Panc1 (cell line): ENCODE measurements around the gene MT1HL1. TPM values are rescaled to one million over a fixed set of nuclear protein-coding genes. Genes with fewer than 3 reads are reported as not detected.

ENCODE experiments used
- ATAC-seq: fragments of 200-7000 bp; cut with Tn5 transposase; 2 replicates; pipeline ENCODE4 v1.9.1; 2020; ENCODE audit warnings: mild to moderate bottlenecking, moderate library complexity
- BruUV-seq: library from RNA; stranded (reverse); fragments of 400-500 nt; replicated peaks from 2 replicates; lab custom pipeline; 2021; lab: Mats Ljungman, UMichigan
- CTCF ChIA-PET: fragments of 300-600 bp; sonication (Branson Sonifier 250); formaldehyde crosslinking; loops from one replicate; lab custom pipeline; 2022; ENCODE audit warnings: antibody characterized with exemption; lab: Charles Lee
- POLR2A ChIA-PET: fragments of 300-600 bp; sonication (Branson Sonifier 250); formaldehyde crosslinking; loops from one replicate; lab custom pipeline; 2022; ENCODE audit warnings: antibody characterized with exemption; lab: Charles Lee
- DNase-seq: peaks from one replicate; pipeline ENCODE4 v3.0.0-alpha.2; 2010; ENCODE audit warnings: low read depth, low spot score
- H3K27ac ChIP-seq: 2 replicates; pipeline ENCODE4 v1.5.1; 2011; ENCODE audit warnings: mild to moderate bottlenecking, low read length, inconsistent platforms
- H3K27me3 ChIP-seq: fragments of 200-500 bp; sonication (Bioruptor generic); 2 replicates; pipeline ENCODE4 v1.6.0; 2014; ENCODE audit warnings: low read length, inconsistent platforms; ENCODE audit not compliant: control insufficient read depth, insufficient read depth
- H3K36me3 ChIP-seq: fragments of 200-500 bp; sonication (Bioruptor generic); 2 replicates; pipeline ENCODE4 v1.5.1; 2014; ENCODE audit warnings: inconsistent platforms, mild to moderate bottlenecking, low read length, moderate library complexity; ENCODE audit not compliant: control insufficient read depth, insufficient read depth
- H3K4me1 ChIP-seq: 2 replicates; pipeline ENCODE4 v1.5.1; 2011; ENCODE audit warnings: inconsistent platforms, mild to moderate bottlenecking, low read length, moderate library complexity; ENCODE audit not compliant: control insufficient read depth, insufficient read depth
- H3K4me3 ChIP-seq, 2 experiments: 2 replicates each; pipeline ENCODE4 v1.5.1; 2011 to 2012; ENCODE audit warnings: low read depth in 2 of 2, low read length in 2 of 2, mild to moderate bottlenecking in 2 of 2, inconsistent platforms in 1 of 2, moderate library complexity in 1 of 2
- H3K9me3 ChIP-seq: fragments of 200-500 bp; sonication (Bioruptor generic); 2 replicates; pipeline ENCODE4 v1.5.1; 2014; ENCODE audit warnings: low read depth, mild to moderate bottlenecking, inconsistent platforms, low read length, moderate library complexity; ENCODE audit not compliant: control insufficient read depth, insufficient read depth
- POLR2AphosphoS5 ChIP-seq: IDR thresholded peaks from 2 replicates; pipeline ENCODE4 v1.6.1; 2012; ENCODE audit warnings: mild to moderate bottlenecking, low read depth, low read length, moderate library complexity
- SIN3A ChIP-seq: IDR thresholded peaks from 2 replicates; pipeline ENCODE4 v1.6.1; 2012; ENCODE audit warnings: low read depth, mild to moderate bottlenecking, low read length, moderate library complexity, borderline replicate concordance; ENCODE audit not compliant: insufficient read depth
- TCF7L2 ChIP-seq: IDR thresholded peaks from 2 replicates; pipeline ENCODE4 v1.6.1; 2011; ENCODE audit warnings: mild to moderate bottlenecking, low read depth, low read length, inconsistent platforms
- in situ Hi-C: cut with HindIII; loops from 2 replicates; pipeline ENCODE4 v1.10.0; 2016; ENCODE audit warnings: low sequenced_read_pairs, low pct_unique_long_range_greater_than_20kb
- intact Hi-C: fragments of 100-400 bp; cut with micrococcal nuclease; formaldehyde crosslinking; loops from one replicate; pipeline ENCODE4 v1.10.0; 2022; ENCODE audit not compliant: unreplicated experiment
- total RNA-seq: library from RNA; stranded (reverse); gene quantifications from one replicate; pipeline ENCODE4 v1.2.1, GENCODE V29; 2021; ENCODE audit not compliant: unreplicated experiment
- TF ChIP-seq, protein P1 (sequence below), 2 experiments: IDR thresholded peaks; 2 replicates each; pipeline ENCODE4 v1.6.1; 2011 to 2012; ENCODE audit warnings: low read depth in 2 of 2, control low read depth in 1 of 2, low read length in 1 of 2, mild to moderate bottlenecking in 1 of 2, moderate library complexity in 1 of 2; ENCODE audit not compliant: insufficient read depth in 1 of 2
- TF ChIP-seq, protein P2 (sequence below): fragments of 450-650 bp; IDR thresholded peaks from 2 replicates; pipeline ENCODE4 v1.5.1; 2017; ENCODE audit warnings: mild to moderate bottlenecking

The MT1HL1 gene
- total RNA-seq, 1 experiment from 2014 or later = not detected

DNA sequence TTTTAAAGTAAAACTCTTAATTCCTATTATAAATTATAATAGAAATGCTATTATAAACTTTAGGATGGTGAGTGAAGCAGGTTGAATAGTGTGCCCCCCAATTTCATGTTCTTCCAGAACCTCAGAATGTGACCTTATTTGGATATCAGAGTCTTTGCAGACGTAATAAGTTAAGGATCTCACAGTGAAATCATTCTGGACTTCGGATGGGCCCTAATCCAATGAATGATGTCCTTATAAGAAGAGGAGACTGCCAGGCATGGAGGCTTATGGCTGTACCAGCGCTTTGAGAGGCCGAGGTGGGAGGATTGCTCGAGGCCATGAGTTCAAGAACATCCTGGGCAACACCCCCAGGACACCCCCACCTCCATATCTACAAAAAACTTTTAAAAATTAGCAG, 9.4 kb upstream of the MT1HL1 start:
- ATAC-seq (no peak), DNase-seq (no peak)
- in situ Hi-C loops (no loop called here), intact Hi-C loops (no loop called here)
- TF ChIP-seq, protein P1, sequence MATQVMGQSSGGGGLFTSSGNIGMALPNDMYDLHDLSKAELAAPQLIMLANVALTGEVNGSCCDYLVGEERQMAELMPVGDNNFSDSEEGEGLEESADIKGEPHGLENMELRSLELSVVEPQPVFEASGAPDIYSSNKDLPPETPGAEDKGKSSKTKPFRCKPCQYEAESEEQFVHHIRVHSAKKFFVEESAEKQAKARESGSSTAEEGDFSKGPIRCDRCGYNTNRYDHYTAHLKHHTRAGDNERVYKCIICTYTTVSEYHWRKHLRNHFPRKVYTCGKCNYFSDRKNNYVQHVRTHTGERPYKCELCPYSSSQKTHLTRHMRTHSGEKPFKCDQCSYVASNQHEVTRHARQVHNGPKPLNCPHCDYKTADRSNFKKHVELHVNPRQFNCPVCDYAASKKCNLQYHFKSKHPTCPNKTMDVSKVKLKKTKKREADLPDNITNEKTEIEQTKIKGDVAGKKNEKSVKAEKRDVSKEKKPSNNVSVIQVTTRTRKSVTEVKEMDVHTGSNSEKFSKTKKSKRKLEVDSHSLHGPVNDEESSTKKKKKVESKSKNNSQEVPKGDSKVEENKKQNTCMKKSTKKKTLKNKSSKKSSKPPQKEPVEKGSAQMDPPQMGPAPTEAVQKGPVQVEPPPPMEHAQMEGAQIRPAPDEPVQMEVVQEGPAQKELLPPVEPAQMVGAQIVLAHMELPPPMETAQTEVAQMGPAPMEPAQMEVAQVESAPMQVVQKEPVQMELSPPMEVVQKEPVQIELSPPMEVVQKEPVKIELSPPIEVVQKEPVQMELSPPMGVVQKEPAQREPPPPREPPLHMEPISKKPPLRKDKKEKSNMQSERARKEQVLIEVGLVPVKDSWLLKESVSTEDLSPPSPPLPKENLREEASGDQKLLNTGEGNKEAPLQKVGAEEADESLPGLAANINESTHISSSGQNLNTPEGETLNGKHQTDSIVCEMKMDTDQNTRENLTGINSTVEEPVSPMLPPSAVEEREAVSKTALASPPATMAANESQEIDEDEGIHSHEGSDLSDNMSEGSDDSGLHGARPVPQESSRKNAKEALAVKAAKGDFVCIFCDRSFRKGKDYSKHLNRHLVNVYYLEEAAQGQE (IDR thresholded peaks at IDR 0.05; ENCODE audit: insufficient read depth in 1 of 2, low read depth in 2 of 2, low read length in 1 of 2) = no peak
- no peak for TF ChIP-seq TCF7L2
- TF ChIP-seq POLR2AphosphoS5 = no peak
- no peak for TF ChIP-seq SIN3A
- TF ChIP-seq, protein P2, sequence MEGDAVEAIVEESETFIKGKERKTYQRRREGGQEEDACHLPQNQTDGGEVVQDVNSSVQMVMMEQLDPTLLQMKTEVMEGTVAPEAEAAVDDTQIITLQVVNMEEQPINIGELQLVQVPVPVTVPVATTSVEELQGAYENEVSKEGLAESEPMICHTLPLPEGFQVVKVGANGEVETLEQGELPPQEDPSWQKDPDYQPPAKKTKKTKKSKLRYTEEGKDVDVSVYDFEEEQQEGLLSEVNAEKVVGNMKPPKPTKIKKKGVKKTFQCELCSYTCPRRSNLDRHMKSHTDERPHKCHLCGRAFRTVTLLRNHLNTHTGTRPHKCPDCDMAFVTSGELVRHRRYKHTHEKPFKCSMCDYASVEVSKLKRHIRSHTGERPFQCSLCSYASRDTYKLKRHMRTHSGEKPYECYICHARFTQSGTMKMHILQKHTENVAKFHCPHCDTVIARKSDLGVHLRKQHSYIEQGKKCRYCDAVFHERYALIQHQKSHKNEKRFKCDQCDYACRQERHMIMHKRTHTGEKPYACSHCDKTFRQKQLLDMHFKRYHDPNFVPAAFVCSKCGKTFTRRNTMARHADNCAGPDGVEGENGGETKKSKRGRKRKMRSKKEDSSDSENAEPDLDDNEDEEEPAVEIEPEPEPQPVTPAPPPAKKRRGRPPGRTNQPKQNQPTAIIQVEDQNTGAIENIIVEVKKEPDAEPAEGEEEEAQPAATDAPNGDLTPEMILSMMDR = no peak
- Histone ChIP-seq H3K36me3 (no peaks in the 10 kb centered on the region), H3K27ac (no peak overlapping the region), H3K27me3 (no peaks in the 10 kb centered on the region), H3K4me1 (no peaks in the 10 kb centered on the region), H3K9me3 (no peaks in the 10 kb centered on the region), H3K4me3 (no peak overlapping the region)
- CTCF ChIA-PET = no interaction called here
- POLR2A ChIA-PET = no interaction called here
- BruUV-seq = no TSS peak

DNA sequence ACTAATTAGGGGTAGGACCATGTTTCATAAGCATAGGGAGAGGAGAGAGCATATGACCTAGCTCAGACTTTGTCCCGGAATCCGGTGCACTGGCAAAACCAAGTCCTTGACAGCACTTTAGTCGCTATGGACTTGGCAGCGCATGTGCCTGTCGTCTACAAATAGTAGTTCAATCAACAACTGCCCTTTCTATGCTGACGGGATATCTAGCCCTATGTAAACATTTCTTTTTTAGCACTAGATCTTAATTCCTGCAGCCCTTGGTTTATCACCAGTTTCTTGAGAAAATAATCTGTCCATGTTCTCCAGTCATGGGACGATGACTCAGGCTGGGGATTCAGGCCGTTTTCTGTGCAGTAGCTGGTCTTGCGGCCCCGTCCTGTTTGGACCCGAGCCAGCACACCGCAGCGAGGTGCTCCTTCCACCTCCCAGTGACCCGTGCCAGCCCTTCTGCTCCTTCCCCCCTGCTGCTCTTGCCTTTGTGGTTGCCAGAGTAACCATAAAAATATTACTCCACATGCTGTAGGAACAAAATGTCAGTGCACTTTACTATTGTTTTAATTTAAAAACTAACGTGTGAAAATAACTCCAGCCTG, 8.6 kb upstream of the MT1HL1 start:
- no peak for DNase-seq
- intact Hi-C loops = no loop called here
- no peak for TF ChIP-seq TCF7L2
- TF ChIP-seq, protein P2 = no peak
- TF ChIP-seq POLR2AphosphoS5 = no peak
- TF ChIP-seq, protein P1 (IDR thresholded peaks at IDR 0.05; ENCODE audit: insufficient read depth in 1 of 2, low read depth in 2 of 2, low read length in 1 of 2) = no peak
- no peak for TF ChIP-seq SIN3A
- Histone ChIP-seq H3K9me3 (no peaks in the 10 kb centered on the region), H3K4me3 (no peak overlapping the region), H3K27me3 (no peaks in the 10 kb centered on the region), H3K27ac (no peak overlapping the region), H3K36me3 (no peaks in the 10 kb centered on the region), H3K4me1 (no peaks in the 10 kb centered on the region)
- ATAC-seq = peak; percentile 21; the same call in 1 of the 2 replicates
- no TSS peak for BruUV-seq
- POLR2A ChIA-PET = no interaction called here
- in situ Hi-C loops = no loop called here
- CTCF ChIA-PET = no interaction called here
